HepG2 (cell line): ENCODE data around the gene P2RX7. TPM values are rescaled to one million over a fixed set of nuclear protein-coding genes. Genes with fewer than 3 reads are reported as not detected.

Experiments used
- ATAC-seq: fragments of 200-7000 bp; cut with Tn5 transposase; 3 replicates; pipeline ENCODE4 v1.9.1; 2020; ENCODE audit warnings: mild to moderate bottlenecking, moderate library complexity
- BruUV-seq: library from RNA; stranded (reverse); fragments of 400-500 nt; replicated peaks from 2 replicates; lab custom pipeline; 2021; lab: Mats Ljungman, UMichigan
- CTCF ChIA-PET: fragments of 300-600 bp; formaldehyde crosslinking; extraction: SDS; loops from one replicate; lab custom pipeline; 2021; ENCODE audit warnings: low total read pairs, inconsistent platforms, low intra/inter-chr PET ratio; lab: Yijun Ruan, JAX
- POLR2A ChIA-PET: fragments of 350-600 bp; sonication (Branson Sonifier 250); formaldehyde crosslinking; loops from one replicate; lab custom pipeline; 2020; ENCODE audit warnings: antibody characterized with exemption, inconsistent platforms; lab: Yijun Ruan, JAX
- DNase-seq: peaks from one replicate; pipeline ENCODE4 v3.0.0-alpha.2; 2015; ENCODE audit warnings: low spot score
- FAIRE-seq: peaks from 3 replicates; lab custom pipeline; 2011; peaks lifted over from hg19 to GRCh38; lab: Jason Lieb, UNC
- H2AFZ ChIP-seq: one replicate; pipeline ENCODE4 v1.6.1; 2011; ENCODE audit warnings: low read length, inconsistent platforms
- H3K27ac ChIP-seq: fragments of 300-600 bp; 3 replicates; pipeline ENCODE4 v1.8.0; 2011; ENCODE audit warnings: mixed run types, mild to moderate bottlenecking, mixed read lengths, low read length, inconsistent platforms; ENCODE audit not compliant: insufficient read depth; ENCODE audit errors: extremely low read length
- H3K27me3 ChIP-seq, 2 experiments: fragments of 200-600 bp in 1 of 2; 2 replicates in 1 of 2; 3 replicates in 1 of 2; pipeline versions ENCODE4 v1.6.0 to v1.8.0; 2011; ENCODE audit warnings: low read length in 2 of 2, mild to moderate bottlenecking in 2 of 2, moderate library complexity in 2 of 2, inconsistent platforms in 1 of 2; ENCODE audit not compliant: insufficient read depth in 2 of 2, control insufficient read depth in 1 of 2
- H3K36me3 ChIP-seq, 2 experiments: fragments of 200-600 bp in 1 of 2; replicated peaks in 1 of 2; 2 replicates in 1 of 2; 3 replicates in 1 of 2; pipeline versions ENCODE4 v1.5.1 to v1.8.0; 2011; ENCODE audit warnings: low read length in 2 of 2, inconsistent platforms in 1 of 2; ENCODE audit not compliant: insufficient read depth in 2 of 2, control insufficient read depth in 1 of 2
- H3K4me1 ChIP-seq: 2 replicates; pipeline ENCODE4 v1.5.1; 2012; ENCODE audit warnings: low read length, inconsistent platforms; ENCODE audit not compliant: insufficient read depth
- H3K4me2 ChIP-seq: 2 replicates; pipeline ENCODE4 v1.6.0; 2011; ENCODE audit warnings: low read depth, low read length, inconsistent platforms
- H3K4me3 ChIP-seq, 3 experiments: fragments of 200-600 bp in 1 of 3; sonication (generic), shearing (Covaris generic) in 1 of 3; replicated peaks in 1 of 3; 2 replicates each; pipeline ENCODE4 v1.5.1; 2011 to 2016; ENCODE audit warnings: low read length in 3 of 3, inconsistent platforms in 2 of 3, low read depth in 2 of 3, mild to moderate bottlenecking in 2 of 3, control low read depth in 1 of 3, mixed read lengths in 1 of 3; ENCODE audit not compliant: insufficient read depth in 1 of 3
- H3K79me2 ChIP-seq: one replicate; pipeline ENCODE4 v1.6.1; 2011; ENCODE audit warnings: low read length, inconsistent platforms; ENCODE audit not compliant: insufficient read depth
- H3K9ac ChIP-seq: 2 replicates; pipeline ENCODE4 v1.6.0; 2011; ENCODE audit warnings: mild to moderate bottlenecking, low read depth, low read length, inconsistent platforms; ENCODE audit not compliant: insufficient read depth
- H3K9me3 ChIP-seq: 2 replicates; pipeline ENCODE4 v1.5.1; 2012; ENCODE audit warnings: mild to moderate bottlenecking, low read length
- H4K20me1 ChIP-seq: 2 replicates; pipeline ENCODE4 v1.6.0; 2011; ENCODE audit warnings: inconsistent platforms, mild to moderate bottlenecking, low read length, moderate library complexity; ENCODE audit not compliant: insufficient read depth
- CHD4 ChIP-seq: fragments of 200-600 bp; sonication (generic); IDR thresholded peaks from 2 replicates; pipeline ENCODE4 v1.7.0; 2017; ENCODE audit warnings: mild to moderate bottlenecking, low read length, borderline replicate concordance
- DRAP1 ChIP-seq: IDR thresholded peaks from 2 replicates; pipeline ENCODE4 v1.6.1; 2016; ENCODE audit warnings: missing genetic modification reagents, missing compliant biosample characterization
- HDAC6 ChIP-seq: fragments of 200-600 bp; sonication (generic); IDR thresholded peaks from 2 replicates; pipeline ENCODE4 v1.7.0; 2017; ENCODE audit warnings: mild to moderate bottlenecking, antibody characterized with exemption, low read length, low read depth
- IKZF1 ChIP-seq: fragments of 450-650 bp; IDR thresholded peaks from 2 replicates; pipeline ENCODE4 v1.7.1; 2016
- PCBP2 ChIP-seq: fragments of 200-400 bp; formaldehyde crosslinking; optimal IDR thresholded peaks from 2 replicates; pipeline ENCODE3; 2018; ENCODE audit warnings: low read length, low read depth; ENCODE audit not compliant: poor library complexity, severe bottlenecking
- RFX5 ChIP-seq: IDR thresholded peaks from 2 replicates; pipeline ENCODE4 v1.6.1; 2011; ENCODE audit warnings: low read depth, low read length, improper control_type of control experiment
- ZNF20 ChIP-seq: sonication (generic); formaldehyde crosslinking; IDR thresholded peaks from 2 replicates; pipeline ENCODE4 v1.4.0; 2020; ENCODE audit warnings: mild to moderate bottlenecking, moderate library complexity, missing genetic modification reagents
- WGBS: methylation state at CpG from one replicate; pipeline ENCODE4 v1.1.6; 2017; ENCODE audit warnings: low lambda C conversion rate; 5-methylcytosine and 5-hydroxymethylcytosine counted together
- in situ Hi-C: cut with HindIII; loops from 2 replicates; pipeline ENCODE4 v1.10.0; 2017; ENCODE audit warnings: low pct_unique_long_range_greater_than_20kb; ENCODE audit not compliant: extremely low pct_ligation_motif_present
- intact Hi-C: fragments of 100-400 bp; cut with micrococcal nuclease; formaldehyde crosslinking; loops from one replicate; pipeline ENCODE4 v1.10.0; 2022; ENCODE audit not compliant: unreplicated experiment
- polyA plus RNA-seq, 8 experiments: library from polyadenylated mRNA; depleted of rRNA in 3 of 8; stranded (reverse) in 7 of 8; unstranded in 1 of 8; fragments of >200 nt; fragmentation: Illumina TruSeq in 4 of 8; extraction: Trizol in 4 of 8; gene quantifications; 2 replicates each; pipeline versions ENCODE4 v1.2.1 to v1.2.3, GENCODE V29; 2011 to 2016; ENCODE audit warnings: low read depth in 4 of 8, missing spikeins in 1 of 8, mixed read lengths in 1 of 8; ENCODE audit not compliant: insufficient read depth in 1 of 8
- total RNA-seq, 5 experiments: library from RNA; depleted of rRNA; stranded (reverse); fragments of >200 nt; fragmentation: Illumina TruSeq; extraction: Trizol; gene quantifications; 2 replicates each; pipeline ENCODE4 v1.2.3, GENCODE V29; 2016; ENCODE audit warnings: low read depth in 1 of 5
- TF ChIP-seq, protein P1 (sequence below): sonication (generic); formaldehyde crosslinking; IDR thresholded peaks from 2 replicates; pipeline ENCODE4 v1.5.1; 2020; ENCODE audit warnings: mild to moderate bottlenecking, missing genetic modification reagents, moderate library complexity

P2RX7 gene
- total and polyA plus RNA-seq, 2 of the 13 experiments (the other 11 are each of a cell fraction or from before 2014, with no cell fraction given), result 0.13 to 0.73 TPM

GRCh38 chr12:121209221-121209620 lies 76.5 kb downstream of the P2RX7 start:
- ChIA-PET POLR2A (no interaction called here), CTCF (no interaction called here)
- Histone ChIP-seq H3K4me2 (peak overlapping the region; percentile 81; the same call in 1 of the 2 replicates), H3K36me3 (no peaks in the 10 kb centered on the region), H3K4me3 (peak overlapping the region in 1 of 3 experiments; percentile 87; a peak in 1 of 6 replicates), H3K9me3 (no peaks in the 10 kb centered on the region), H4K20me1 (no peaks in the 10 kb centered on the region), H3K27ac (no peak overlapping the region), H2AFZ (no peak overlapping the region), H3K4me1 (peaks cover 17% of the 10 kb centered on the region), H3K27me3 (no peaks in the 10 kb centered on the region), H3K9ac (no peak overlapping the region; the same call in 1 of the 2 replicates), H3K79me2 (peaks cover 4% of the 10 kb centered on the region)
- WGBS, result 69% methylated on average over 12 of the region's 15 CpGs
- DNase-seq (no peak), FAIRE-seq (no peak), ATAC-seq (no peak)
- no peak for TF ChIP-seq CHD4
- BruUV-seq, result TSS peak; percentile 70
- intact Hi-C loops, result no loop called here
- in situ Hi-C loops, result no loop called here

GRCh38 chr12:121209624-121210572 lies 77.2 kb downstream of the P2RX7 start, which contains the start of gene P2RX4:
TSS of gene P2RX4 (plus strand) at chr12:121210129. CDS start at chr12:121210165, 36 bp downstream.
- Histone ChIP-seq H3K27ac (peak within 1 kb of the TSS; percentile 60), H3K9ac (peak within 1 kb of the TSS; percentile 84), H3K36me3 (no peaks in the 10 kb centered on the region), H3K79me2 (peaks cover 4% of the 10 kb centered on the region), H3K4me1 (peaks cover 23% of the 10 kb centered on the region), H3K4me2 (peak within 1 kb of the TSS; percentile 81), H4K20me1 (no peaks in the 10 kb centered on the region), H3K9me3 (no peaks in the 10 kb centered on the region), H3K27me3 (no peaks in the 10 kb centered on the region), H2AFZ (no peak within 1 kb of the TSS), H3K4me3 (peak within 1 kb of the TSS; percentile 76 to 87 (median 77))
- FAIRE-seq, result no peak
- 16% methylated on average over 42 of the region's 97 CpGs for WGBS
- ChIA-PET POLR2A (no interaction called here), CTCF (no interaction called here)
- intact Hi-C loops, result loop anchor here (10.0 kb wide), 1 partner anchor 95 kb away; no protein-coding TSS in a partner anchor
- in situ Hi-C loops, result no loop called here
- DNase-seq, result peak; percentile 64
- ATAC-seq, result peak; percentile 97
- no TSS peak for BruUV-seq
- TF ChIP-seq PCBP2 (no peak), IKZF1 (no peak), RFX5 (no peak), HDAC6 (no peak), DRAP1 (CRISPR knock-in tag) (peak; percentile 34; the same call in 1 of the 2 replicates), ZNF20 (CRISPR knock-in tag) (no peak)
- TF ChIP-seq, protein P1, sequence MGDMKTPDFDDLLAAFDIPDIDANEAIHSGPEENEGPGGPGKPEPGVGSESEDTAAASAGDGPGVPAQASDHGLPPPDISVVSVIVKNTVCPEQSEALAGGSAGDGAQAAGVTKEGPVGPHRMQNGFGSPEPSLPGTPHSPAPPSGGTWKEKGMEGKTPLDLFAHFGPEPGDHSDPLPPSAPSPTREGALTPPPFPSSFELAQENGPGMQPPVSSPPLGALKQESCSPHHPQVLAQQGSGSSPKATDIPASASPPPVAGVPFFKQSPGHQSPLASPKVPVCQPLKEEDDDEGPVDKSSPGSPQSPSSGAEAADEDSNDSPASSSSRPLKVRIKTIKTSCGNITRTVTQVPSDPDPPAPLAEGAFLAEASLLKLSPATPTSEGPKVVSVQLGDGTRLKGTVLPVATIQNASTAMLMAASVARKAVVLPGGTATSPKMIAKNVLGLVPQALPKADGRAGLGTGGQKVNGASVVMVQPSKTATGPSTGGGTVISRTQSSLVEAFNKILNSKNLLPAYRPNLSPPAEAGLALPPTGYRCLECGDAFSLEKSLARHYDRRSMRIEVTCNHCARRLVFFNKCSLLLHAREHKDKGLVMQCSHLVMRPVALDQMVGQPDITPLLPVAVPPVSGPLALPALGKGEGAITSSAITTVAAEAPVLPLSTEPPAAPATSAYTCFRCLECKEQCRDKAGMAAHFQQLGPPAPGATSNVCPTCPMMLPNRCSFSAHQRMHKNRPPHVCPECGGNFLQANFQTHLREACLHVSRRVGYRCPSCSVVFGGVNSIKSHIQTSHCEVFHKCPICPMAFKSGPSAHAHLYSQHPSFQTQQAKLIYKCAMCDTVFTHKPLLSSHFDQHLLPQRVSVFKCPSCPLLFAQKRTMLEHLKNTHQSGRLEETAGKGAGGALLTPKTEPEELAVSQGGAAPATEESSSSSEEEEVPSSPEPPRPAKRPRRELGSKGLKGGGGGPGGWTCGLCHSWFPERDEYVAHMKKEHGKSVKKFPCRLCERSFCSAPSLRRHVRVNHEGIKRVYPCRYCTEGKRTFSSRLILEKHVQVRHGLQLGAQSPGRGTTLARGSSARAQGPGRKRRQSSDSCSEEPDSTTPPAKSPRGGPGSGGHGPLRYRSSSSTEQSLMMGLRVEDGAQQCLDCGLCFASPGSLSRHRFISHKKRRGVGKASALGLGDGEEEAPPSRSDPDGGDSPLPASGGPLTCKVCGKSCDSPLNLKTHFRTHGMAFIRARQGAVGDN (CRISPR knock-in tag), result peak; percentile 91
